Adipose tissue (tissue), 3 donors: ENCODE measurements around the gene MEIOSIN. TPM values are rescaled to one million over a fixed set of nuclear protein-coding genes. Genes with fewer than 3 reads are reported as not detected.
"Not testable (repeated sequence)": the region's sequence is repeated elsewhere in the genome, so short reads cannot be mapped to it uniquely, and the experiment has no call there.

Source experiments
- H3K27ac ChIP-seq: one replicate; pipeline ENCODE4 v1.5.1; 2013; ENCODE audit warnings: low read depth, low read length
- WGBS, 3 donors: extraction: QIAGEN DNeasy Blood & Tissue Kit; methylation state at CpG; one replicate each; pipeline ENCODE4 v1.1.7; 2013; 5-methylcytosine and 5-hydroxymethylcytosine counted together
- polyA plus RNA-seq, 3 donors: library from polyadenylated mRNA; stranded (reverse); fragments of 200-250 nt; gene quantifications; one replicate each; pipeline ENCODE4 v1.2.3, GENCODE V29; 2013
- donor health status: healthy with polysubstance abuse.
- donor health status: Bipolar disorder and iron deficiency.
- donor health status: healthy.

MEIOSIN gene
- polyA plus RNA-seq, 3 donors = 0.01 to 0.11 (median 0.02) TPM

- H3K27ac ChIP-seq = no peak overlapping the region
- 88 to 93% (median 93%) methylated on average over 21 of the region's 21 CpGs for WGBS, 3 donors
These were observed 53.3 kb downstream of the MEIOSIN start for GRCh38 chr19:45786533-45786894.

GRCh38 chr19:45789035-45789786, 56.0 kb downstream of the MEIOSIN start:
- H3K27ac ChIP-seq = no peak overlapping the region
- 92 to 93% (median 92%) methylated on average over 15 of the region's 15 CpGs for WGBS, 3 donors

GRCh38 chr19:45790942-45791341, 57.7 kb downstream of the MEIOSIN start:
- WGBS, 3 donors = 52 to 83% (median 54%) methylated on average over 8 of the region's 8 CpGs
- H3K27ac ChIP-seq = no peak overlapping the region

GRCh38 chr19:45791744-45792469, 58.7 kb downstream of the MEIOSIN start:
- 6 to 7% (median 7%) methylated on average over 31 of the region's 31 CpGs for WGBS, 3 donors
- peak overlapping the region; percentile 49 for H3K27ac ChIP-seq

- H3K27ac ChIP-seq = peak within 1 kb of the TSS; percentile 49
- WGBS, 3 donors = 0% methylated on average over 52 to 86 of the region's 86 CpGs
These were observed 59.4 kb downstream of the MEIOSIN start, which contains the start of gene DMWD for GRCh38 chr19:45792470-45793177. TSS of gene DMWD (minus strand) at chr19:45792845. CDS start at chr19:45792756, 89 bp downstream.

- H3K27ac ChIP-seq = no peak overlapping the region
- WGBS, 3 donors = 29 to 39% (median 36%) methylated on average over 3 of the region's 3 CpGs
These were observed 59.9 kb downstream of the MEIOSIN start for GRCh38 chr19:45793178-45793564.

- WGBS, 3 donors = 43 to 50% (median 46%) methylated on average over 6 of the region's 6 CpGs
- no peak overlapping the region for H3K27ac ChIP-seq
These were observed 60.6 kb downstream of the MEIOSIN start for GRCh38 chr19:45793876-45794275.

GRCh38 chr19:45794627-45795026, 61.4 kb downstream of the MEIOSIN start:
- 74 to 85% (median 76%) methylated on average over 2 of the region's 2 CpGs for WGBS, 3 donors
- no peak overlapping the region for H3K27ac ChIP-seq

- 3 to 4% (median 4%) methylated on average over 10 of the region's 10 CpGs for WGBS, 3 donors
These were observed 65.8 kb downstream of the MEIOSIN start for GRCh38 chr19:45798995-45799517.

GRCh38 chr19:45799541-45799940, 66.3 kb downstream of the MEIOSIN start:
- WGBS, 3 donors = 76 to 83% (median 79%) methylated on average over 5 of the region's 5 CpGs
- H3K27ac ChIP-seq = not testable (repeated sequence)

More at GRCh38 chr19:45798995-45799517, 65.8 kb downstream of the MEIOSIN start:
- no peak overlapping the region for H3K27ac ChIP-seq

GRCh38 chr19:45800070-45800553, 66.9 kb downstream of the MEIOSIN start:
- WGBS, 3 donors = 79 to 83% (median 80%) methylated on average over 8 of the region's 8 CpGs
- no peak overlapping the region for H3K27ac ChIP-seq

GRCh38 chr19:45801603-45802175, 68.5 kb downstream of the MEIOSIN start:
- no peak overlapping the region for H3K27ac ChIP-seq
- 76 to 87% (median 78%) methylated on average over 7 of the region's 7 CpGs for WGBS, 3 donors

- no peak overlapping the region for H3K27ac ChIP-seq
- whole genome bisulfite sequencing, 3 donors = 86 to 91% (median 88%) methylated on average over 55 to 57 of the region's 57 CpGs
These were observed 71.1 kb downstream of the MEIOSIN start for GRCh38 chr19:45804140-45804958.

- no peak overlapping the region for H3K27ac ChIP-seq
- 87 to 90% (median 88%) methylated on average over 8 of the region's 8 CpGs for WGBS, 3 donors
These were observed 71.7 kb downstream of the MEIOSIN start for GRCh38 chr19:45804959-45805230.

GRCh38 chr19:45805719-45806118, 72.5 kb downstream of the MEIOSIN start:
- H3K27ac ChIP-seq = no peak overlapping the region

- WGBS, 3 donors = 28 to 66% (median 35%) methylated on average over 7 of the region's 7 CpGs
- no peak overlapping the region for H3K27ac ChIP-seq
These were observed 76.5 kb downstream of the MEIOSIN start for GRCh38 chr19:45809643-45810159.

- WGBS, 3 donors = 93 to 95% (median 94%) methylated on average over 6 of the region's 6 CpGs
- H3K27ac ChIP-seq = no peak overlapping the region
These were observed 79.1 kb downstream of the MEIOSIN start for GRCh38 chr19:45812297-45812696.
